NCI-H524 (cell line): ENCODE measurements around the gene ATXN1.

Source experiments
- DNase-seq, 2 experiments: peaks; one replicate each; lab custom pipeline; 2025; lab: John Stamatoyannopoulos, UW

The ATXN1 gene

DNA sequence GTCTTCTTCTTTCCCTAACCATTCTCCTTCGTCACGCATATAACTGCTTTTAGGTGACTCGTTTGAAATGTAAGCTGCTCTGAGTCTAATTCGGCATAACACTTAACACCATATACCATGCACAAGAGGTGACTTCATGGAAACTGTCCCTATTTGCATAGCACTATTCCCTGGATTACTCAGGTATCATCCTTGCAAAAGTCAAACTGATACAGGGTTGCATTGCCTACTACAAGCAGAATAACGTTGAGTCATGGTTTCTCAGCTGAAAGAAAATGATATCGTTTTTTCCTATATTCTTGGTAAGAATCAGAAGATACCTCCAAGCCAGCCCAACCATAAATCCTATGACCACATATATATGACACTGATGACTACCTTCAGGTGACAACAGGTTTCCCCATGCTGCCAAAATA lies 227.5 kb downstream of the ATXN1 start:
- no peak for DNase-seq

- DNase-seq: no peak
Measured at GRCh38 chr6:16533210-16533609, 228.1 kb downstream of the ATXN1 start.

DNA sequence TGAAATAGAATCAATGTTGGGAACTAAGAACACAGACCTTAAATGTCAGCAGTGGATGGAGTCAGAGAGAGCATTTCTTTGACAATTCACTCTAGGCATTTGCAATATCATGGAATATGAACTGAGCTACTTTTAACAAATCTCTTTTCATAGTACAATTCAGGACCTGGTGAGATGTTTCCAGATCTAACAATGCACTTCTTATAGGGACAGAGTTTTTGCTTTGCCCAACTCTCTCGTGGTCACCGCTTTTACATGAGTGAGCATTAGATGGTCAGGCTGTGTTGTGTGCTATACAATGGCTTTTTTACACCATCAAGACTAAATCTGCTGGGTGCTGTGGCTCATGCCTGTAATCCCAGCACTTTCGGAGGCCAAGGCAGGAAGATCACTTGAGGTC lies 233.6 kb downstream of the ATXN1 start:
- DNase-seq: no peak

- no peak for DNase-seq
Measured at GRCh38 chr6:16524380-16524707, 236.9 kb downstream of the ATXN1 start.

GRCh38 chr6:16523606-16524379 lies 237.5 kb downstream of the ATXN1 start:
- no peak for DNase-seq

DNA sequence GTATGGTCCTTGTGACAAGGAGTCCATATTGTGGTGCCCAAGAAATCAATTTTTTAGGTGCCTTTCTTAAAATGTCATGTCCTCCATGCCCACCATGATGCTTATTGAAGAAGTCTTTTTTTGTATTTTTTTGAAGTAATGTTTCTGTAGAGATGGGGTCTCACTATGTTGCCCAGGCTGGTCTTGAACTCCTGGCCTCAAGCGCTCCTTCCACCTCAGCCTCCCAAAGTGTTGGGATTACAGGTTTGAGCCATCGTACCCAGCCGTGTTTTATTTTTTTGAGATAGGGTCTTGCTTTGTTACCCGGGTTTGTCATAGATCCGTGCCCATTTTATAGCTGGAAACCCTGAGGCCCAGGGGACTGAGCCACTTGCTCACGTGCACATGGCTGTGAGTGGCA lies 238.3 kb downstream of the ATXN1 start:
- DNase-seq: no peak

DNA sequence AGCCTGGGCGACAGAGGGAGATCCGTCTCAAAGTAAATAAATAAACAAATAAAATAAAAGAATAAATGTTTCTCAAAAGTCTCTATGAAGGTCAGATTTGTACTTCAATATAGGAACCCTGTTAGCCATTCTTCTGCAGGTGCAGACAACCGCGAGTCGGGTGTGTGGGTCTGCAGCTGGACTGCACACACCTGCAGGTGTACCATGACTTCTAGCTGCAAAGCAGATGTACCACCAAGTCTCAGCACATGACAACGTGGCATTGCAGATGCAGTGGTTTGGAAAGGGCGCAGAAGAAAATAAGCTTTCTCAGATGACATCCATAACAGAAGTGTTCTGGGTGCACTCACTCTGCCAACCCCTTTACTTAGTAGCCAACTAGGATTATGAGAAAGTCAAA lies 239.7 kb downstream of the ATXN1 start:
- DNase-seq: no peak

DNA sequence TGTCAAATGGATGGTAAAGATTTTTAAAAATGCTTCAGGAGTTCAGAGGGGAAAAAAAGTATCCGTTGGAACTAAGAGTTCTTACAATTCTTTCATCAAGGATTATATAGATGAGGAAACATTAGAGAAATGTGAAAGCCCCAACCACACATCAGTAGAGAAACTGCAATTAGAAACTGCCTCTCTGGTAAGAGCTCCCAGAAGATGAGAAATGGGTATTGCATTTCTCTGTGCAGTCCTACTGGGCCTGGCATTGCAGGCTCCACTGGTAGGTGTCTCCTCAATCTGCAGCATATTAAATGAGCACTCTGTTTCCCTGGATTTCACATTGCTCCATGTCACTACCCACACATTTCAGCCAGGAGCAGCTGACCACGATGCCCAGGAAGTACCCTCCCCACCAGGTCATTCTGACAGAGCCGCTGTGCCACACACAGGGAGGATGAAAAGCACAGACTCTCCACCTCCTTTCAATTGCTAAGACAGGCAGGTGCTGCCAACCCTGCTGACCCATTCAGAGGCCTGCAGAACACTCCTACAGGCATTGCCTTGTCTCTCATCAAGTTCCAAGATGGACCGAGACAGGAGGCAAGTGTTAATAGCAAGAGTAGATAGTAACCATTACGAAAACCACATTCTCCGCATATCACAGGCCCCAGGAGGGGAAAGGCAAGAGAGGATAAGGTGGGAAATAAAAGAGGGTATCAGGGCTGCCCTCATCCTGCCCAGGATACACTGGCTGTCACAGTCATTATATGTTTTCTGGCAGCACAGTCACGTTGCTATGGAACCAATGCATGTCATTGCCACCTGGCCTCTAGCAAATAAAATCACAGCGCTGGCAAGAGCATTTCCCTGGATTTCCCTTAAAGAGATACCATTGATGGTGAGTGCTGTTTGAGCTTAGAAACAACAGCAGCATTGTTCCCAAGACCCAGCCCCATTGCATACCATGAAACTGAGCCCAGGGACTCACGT lies 241.7 kb downstream of the ATXN1 start:
- no peak for DNase-seq

GRCh38 chr6:16518265-16518664 lies 243.0 kb downstream of the ATXN1 start:
- DNase-seq: no peak

DNA sequence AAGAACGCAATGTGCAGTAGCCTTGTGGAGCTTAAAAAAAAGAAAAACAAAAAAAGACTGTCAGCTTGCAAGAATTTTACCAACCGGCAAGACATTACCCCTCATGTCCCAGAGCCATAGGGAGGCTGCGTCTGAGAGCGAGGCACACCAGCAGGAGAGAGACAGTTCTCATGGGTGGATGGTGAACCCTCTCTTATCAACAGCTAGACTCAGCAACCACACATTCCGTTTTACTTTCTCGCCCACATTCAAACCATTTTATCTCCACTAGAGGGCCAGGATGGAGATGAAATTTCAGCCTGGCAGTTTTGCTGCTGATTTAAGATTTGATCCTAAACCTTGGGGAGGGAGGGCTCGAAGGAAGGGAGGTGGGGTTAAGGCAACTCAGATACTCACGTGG lies 247.0 kb downstream of the ATXN1 start:
- peak; percentile 1 to 28 for DNase-seq

GRCh38 chr6:16512544-16513290 lies 248.5 kb downstream of the ATXN1 start:
- DNase-seq: no peak

GRCh38 chr6:16511723-16512489 lies 249.4 kb downstream of the ATXN1 start:
- no peak for DNase-seq

DNA sequence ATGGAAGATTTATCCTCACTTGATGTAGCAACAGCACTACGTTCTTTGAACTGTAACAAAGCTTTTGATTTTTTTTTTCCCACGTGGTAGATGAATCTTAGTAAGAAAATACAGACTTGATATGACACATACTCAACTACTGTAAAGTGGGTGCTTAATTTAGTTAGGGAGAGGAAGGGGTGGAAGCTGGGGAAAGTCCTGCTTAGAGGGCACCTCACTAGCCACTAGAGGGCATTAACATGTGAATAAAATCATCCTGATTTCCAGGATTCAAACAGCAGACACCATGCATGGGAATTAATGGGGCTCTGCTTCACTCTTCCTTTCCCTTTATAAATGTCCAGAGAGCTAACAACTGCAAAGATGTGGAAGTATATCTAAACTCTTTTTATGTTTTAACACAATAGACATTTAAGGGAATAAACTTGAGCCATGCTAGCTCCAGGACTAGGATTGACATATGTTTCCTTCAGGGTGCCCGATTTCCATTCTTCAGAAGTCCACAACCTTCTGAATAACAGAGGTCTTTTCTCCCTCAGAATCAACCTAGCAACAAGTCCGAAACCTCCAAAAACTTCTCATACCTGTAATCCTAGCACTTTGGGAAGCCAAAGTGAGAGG lies 250.1 kb downstream of the ATXN1 start:
- peak; percentile 5 to 41 for DNase-seq

DNA sequence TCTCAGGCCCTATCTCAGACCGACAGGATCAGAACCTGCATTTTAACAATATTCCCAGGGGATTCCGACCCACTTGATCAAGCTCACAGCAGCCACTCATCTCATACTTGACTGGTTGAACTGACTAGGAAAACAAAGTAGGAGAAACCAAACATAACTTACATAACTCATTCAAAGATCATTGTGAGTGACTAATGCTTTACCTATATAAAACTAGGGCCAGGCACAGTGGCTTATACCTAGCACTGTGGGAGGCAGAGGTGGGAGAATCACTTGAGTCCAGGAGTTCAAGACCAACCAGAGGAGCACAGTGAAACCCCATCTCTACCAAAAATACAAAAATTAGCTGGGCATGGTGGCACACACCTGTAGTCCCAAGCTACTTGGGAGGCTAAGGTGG lies 251.0 kb downstream of the ATXN1 start:
- DNase-seq: no peak

DNA sequence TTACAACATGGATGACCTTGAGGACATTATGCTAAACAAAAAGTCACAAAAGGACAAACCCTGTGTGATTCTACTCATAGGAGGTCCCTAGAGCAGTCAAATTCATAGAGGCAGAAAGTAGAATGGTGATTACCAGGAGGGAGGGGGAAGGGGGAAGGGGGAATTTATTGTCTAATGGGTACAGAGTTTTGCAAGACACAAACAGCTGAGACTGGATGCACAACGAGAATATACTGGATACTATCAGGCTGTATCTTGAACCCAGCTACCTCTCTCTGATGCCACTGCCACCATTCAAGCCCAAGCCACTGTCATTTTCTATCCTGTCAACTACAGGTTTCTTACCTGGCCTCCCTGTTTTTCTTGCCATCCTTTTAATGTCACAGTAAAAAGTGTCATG lies 252.3 kb downstream of the ATXN1 start:
- no peak for DNase-seq

DNA sequence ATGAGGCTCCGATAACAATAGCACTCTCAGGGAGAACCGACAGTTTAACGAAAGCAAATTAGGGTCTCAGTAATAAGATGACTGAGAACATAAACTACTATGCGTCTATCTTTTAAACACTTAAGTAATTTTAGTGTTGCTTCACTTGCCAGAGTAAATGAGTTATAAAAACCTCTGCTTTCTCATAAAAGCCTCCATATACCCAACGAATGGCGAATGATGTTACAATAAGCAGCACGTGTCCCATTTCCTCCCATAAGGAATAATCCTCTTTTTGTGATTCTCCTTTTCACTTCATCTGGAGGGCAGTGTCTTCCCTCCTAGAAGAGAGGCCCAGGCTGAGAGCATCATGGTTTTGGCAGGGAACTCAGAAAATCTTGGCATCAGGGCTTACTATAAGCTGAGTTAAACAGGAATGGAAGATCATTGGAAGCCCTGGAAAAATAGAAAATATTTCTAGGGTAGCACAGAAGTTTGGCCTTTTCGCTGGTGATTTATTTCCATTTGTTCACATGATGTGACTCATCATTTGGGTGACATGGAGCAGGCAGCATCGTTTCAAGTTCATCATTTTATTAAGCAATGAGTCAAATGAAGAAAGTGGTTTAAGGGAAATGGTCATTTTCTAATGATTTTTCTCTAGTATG lies 255.4 kb downstream of the ATXN1 start:
- DNase-seq: no peak

DNA sequence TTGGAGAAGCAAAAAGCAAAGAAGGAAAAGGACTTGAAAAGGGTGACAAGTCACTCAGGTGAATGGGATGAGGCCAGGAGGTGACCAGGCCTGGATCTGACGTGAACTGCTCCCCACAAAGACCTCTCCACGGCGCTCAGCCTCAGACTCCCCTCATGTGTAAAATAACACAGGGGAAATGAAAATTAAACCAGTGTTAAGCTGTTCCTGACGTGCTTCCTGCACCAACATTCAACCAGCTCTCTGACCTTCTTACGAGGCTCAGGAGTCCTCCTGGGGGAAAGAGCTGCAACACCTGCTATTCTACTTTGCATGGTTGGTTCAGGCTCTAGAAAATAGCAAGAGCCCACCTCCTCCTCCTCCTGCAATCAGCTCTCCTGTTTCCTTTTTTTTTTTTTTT lies 256.7 kb downstream of the ATXN1 start:
- no peak for DNase-seq

DNA sequence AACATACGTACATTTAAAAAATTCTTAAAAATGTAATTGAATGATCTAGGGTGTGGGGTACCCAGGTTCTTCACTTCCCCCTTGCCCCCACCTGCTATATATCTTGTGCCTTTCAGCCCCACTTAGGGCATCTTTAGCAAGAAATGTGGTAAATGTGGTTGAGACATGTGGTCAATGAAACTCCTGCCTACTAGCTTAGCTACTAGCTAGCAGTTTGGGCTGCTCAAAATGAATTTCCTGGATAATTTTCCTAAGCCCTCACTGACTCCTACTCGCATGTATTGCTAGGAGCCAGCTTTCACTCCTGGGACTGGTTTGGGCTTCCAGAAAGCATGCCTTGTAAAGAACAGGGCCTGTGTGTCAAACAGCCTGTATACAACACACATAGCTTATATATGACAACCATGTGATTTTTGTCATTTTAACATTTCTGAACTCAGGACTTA lies 257.3 kb downstream of the ATXN1 start:
- DNase-seq: no peak

GRCh38 chr6:16503241-16503775 lies 258.0 kb downstream of the ATXN1 start:
- DNase-seq: no peak

DNA sequence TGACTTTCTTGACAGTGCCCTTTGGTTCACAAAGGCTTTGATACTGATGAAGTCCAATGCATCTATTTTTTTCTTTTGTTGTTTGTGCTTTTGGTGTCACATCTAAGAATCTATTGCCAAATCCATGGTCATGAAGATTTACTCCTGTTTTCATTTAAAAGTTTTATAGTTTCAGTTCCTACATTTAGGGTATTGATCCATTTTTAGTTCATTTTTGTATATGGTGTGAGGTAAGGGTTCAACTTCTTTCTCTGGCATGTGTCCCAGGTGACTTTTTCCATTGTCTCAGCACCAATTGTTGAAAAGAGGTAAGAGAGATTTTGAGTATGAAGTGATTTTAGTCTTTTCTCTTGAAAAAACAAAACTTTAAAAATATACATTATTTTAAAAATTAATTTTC lies 262.3 kb downstream of the ATXN1 start:
- DNase-seq: no peak
